CD4-positive, alpha-beta T cell treated with Interferon alpha-2 for 1 hour (primary cell): Measurements from ENCODE around the gene NECTIN3.

Source experiments
- DNase-seq, 2 donors: peaks; one replicate each; pipeline ENCODE4 v3.0.0-alpha.2; 2020 to 2022

Gene NECTIN3

GRCh38 chr3:111084911-111085310 is 13.3 kb downstream of the NECTIN3 start:
- no peak for DNase-seq

DNA sequence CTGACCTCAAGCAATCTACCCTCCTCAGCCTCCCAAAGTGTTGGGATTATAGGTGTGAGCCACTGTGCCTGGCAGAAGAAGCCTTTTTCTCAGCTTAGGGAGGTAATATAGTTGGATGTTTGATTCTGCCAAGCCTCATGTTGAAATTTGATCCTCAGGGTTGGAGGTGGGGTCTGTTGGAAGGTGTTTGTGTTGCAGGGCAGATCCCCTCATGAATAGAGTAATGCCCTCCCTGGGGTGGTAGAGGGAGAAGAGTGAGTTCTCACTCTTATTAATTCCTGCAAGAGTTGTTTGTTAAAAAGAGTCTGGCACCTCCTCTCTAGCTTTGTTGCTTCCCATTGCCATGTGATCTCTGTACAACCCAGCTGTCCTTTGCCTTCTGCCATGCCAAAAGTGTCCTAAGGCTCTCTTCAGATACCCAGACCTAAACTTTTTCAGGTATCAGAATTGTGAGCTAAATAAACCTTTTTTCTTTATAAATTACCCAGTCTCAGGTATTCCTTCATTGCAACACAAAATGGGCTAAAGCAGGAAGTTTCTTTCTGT is 16.4 kb downstream of the NECTIN3 start:
- DNase-seq, result no peak

DNA sequence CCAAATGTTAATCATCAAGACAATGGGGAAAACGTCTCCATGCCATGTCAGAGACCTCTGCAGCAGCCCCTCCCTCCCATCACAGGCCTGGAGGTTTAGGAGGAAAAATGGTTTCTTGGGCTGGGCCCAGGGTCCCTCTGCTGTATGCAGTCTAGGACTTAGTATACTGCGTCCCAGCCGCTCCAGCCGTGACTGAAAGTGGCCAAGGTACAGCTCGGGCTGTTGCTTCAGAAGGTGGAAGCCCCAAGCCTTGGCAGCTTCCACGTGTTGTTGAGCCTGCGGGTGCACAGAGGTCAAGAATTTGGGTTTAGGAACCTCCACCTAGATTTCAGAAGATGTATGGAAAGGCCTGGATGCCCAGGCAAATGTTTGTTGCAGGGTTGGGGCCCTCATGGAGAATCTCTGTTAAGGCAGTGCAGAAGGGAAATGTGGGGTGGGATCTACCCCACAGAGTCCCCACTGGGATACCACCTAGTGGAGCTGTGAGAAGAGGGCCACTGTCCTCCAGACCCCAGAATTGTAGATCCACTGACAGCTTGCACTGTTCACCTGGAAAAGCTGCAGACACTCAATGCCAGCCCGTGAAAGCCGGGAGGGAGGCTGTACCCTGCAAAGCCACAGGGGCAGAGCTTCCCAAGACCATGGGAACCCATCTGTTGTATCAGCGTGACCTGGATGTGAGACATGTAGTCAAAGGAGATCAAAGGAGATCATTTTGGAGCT is 25.0 kb downstream of the NECTIN3 start:
- DNase-seq, result no peak

- no peak for DNase-seq
Measured at GRCh38 chr3:111103807-111104206, 32.2 kb downstream of the NECTIN3 start.

DNA sequence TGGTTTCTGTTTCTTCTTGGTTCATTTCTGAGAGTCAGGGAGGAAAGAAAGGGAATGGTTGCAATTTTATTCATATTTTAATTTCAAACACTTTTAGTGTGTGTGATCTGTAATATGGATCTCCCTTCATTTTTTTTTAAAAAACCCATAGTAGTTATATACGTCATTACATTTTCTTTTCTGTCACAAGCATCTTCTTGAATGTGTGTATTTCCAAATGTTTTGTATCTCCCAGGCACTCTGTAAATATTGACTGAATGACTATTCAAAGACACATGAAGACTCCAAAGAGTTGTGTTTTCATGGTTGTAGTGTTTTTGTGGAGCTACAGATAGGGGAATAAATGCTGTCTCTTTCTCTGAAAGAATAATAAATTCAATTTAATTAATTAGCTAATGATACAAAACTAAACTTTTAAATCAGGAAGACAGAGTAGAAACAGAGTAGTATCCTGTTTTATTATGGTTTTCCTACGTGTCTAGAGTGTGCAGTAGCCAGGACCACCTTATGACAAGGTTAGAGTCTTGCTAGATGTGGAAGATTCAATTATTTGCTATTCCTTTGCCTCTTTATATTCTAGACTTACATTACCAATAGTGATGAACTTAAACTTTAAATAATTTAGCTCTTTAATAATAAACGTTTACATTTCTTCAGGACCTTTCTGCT is 35.5 kb downstream of the NECTIN3 start:
- DNase-seq, result no peak

DNA sequence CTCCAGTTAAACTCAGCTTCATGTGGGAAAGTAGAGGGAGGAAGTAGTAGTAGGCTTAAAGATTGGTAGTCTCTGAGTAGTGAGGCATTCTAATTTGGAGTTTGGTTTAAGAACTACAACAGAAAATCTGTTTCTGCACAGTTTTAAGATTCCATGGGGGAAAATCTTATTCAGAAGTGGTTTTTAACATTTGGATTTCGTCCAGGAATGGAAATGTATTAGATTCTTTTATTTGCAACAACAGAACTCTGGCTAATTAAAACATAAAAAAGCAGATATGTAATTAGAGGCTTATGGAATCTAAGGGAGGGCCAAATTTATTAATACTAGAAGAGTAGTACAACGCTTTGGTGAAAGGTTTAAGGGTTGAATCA is 36.0 kb downstream of the NECTIN3 start:
- DNase-seq, result no peak

DNA sequence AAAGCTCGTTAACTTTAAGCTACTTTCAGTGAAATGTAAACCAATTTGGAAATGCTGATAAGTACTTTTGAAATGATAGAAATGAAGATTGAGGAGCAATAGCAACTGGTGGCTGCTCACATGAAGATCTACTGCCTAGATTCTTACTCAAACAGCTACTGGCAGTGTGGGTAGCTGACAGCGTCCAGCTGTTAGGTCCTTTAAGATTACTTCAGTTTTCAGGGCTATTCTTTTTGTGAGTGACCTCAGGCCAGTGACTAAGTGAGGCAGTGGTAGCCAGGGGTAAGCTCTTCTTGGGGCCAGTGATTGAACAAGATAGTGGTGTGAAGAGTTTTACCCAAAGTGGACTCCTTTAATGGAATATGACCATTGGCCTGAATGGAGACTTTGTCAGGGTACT is 41.3 kb downstream of the NECTIN3 start:
- DNase-seq, result no peak

- DNase-seq, result no peak
Measured at GRCh38 chr3:111128884-111129283, 57.3 kb downstream of the NECTIN3 start.

GRCh38 chr3:111130827-111131226 is 59.2 kb downstream of the NECTIN3 start:
- no peak for DNase-seq

DNA sequence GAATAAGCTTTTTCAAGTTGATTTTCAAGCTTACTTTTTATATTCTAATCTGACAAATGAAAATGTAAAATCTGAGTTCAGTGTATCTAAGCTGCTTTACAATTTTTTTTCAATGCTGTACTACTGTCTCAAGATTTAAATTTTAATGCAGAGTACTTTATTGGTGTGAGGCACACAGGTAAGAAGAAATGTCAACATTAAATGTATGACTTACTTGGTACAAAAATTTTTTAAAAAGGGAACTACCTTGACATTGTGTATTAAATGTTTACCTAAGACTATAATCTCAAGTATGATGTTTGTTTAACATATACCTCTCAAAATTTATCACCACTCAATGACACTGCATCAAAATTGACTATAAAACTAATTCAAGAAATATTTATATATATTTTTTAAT is 62.7 kb downstream of the NECTIN3 start:
- no peak for DNase-seq

GRCh38 chr3:111151438-111151837 is 79.8 kb downstream of the NECTIN3 start:
- DNase-seq, result no peak

GRCh38 chr3:111152496-111152895 is 80.9 kb downstream of the NECTIN3 start:
- no peak for DNase-seq

- no peak for DNase-seq
Measured at GRCh38 chr3:111156517-111156916, 84.9 kb downstream of the NECTIN3 start.

DNA sequence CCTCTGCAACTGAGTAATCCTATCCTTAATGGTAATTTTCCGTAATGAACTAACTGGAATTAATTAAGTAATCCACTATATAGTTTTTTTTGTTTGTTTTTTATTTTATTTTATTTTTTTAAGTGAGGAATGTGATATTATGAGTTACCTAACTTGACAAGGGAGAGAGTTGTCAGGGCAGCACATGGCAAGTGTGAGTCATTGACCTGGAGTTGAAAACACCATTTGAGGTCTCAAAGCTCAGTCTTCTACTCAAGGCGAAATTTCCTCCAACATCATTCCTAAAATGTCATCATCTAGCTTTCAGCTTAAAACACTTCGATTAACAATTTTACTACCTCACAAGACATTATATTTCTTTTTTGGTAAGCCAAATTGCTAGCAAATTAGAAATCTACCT is 87.8 kb downstream of the NECTIN3 start:
- DNase-seq, result no peak

DNA sequence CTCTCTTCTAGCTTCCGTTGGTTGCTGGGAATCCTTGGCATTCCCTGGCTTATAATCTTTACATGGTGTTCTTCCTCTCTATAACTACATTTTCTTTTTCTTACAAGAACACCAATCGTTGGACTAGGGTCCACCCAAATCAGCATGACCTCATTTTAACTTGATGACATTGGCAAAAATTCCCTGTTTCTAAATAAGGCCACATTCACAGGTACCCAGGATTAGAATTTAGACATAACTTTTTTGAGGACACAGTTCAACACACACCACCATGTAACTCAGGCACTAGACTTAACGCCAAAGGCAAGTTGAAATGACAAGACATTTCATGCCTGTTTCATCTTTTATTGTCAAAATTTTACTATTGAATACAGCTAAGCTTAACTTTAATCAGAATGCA is 93.0 kb downstream of the NECTIN3 start:
- no peak for DNase-seq

- no peak for DNase-seq
Measured at GRCh38 chr3:111165411-111165810, 93.8 kb downstream of the NECTIN3 start.

DNA sequence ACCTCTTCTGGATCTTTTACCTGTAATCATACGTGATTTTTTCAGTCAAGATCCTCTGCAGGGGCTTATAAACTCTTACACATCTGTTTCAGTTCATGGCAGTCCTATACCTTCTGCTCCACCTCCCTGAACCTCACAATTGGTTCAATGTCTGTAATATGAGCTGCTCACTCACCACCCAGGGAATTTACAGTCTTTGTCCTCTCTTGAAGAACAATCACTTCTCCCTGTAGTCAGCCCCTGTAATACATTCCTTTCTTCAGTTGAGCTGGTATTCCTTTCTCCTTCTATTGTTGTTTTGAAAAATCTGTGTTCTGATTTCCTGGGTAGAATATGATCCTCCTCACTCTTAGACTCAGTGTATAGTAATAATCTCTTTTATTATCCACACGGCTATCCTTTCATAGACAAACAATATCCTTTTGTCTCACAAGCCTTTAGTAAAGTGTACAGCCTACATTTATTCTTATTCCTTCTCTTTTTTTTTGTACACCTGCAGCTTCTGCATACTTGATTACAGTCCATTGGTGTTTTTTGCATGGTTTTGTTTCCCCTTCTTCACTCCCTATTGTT is 101.8 kb downstream of the NECTIN3 start:
- DNase-seq, result no peak

DNA sequence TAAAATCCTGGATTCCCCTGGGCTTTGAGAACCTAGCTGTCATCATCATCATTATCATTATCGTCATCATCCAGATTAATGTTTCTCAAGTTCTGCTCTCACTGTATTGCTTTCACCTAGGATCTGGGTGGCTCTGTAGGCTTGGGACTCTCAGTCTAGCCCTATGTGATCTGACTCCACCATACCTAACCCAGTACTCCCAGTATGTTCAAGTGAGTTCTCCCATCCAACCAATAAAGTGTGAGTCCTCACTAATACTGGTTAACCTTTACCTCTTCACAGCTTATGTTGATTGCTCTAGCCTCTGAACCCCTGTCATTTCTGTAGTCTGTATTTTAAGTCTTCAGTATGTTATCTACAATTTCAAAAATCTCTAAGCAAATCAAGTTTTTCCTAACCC is 102.3 kb downstream of the NECTIN3 start:
- no peak for DNase-seq

DNA sequence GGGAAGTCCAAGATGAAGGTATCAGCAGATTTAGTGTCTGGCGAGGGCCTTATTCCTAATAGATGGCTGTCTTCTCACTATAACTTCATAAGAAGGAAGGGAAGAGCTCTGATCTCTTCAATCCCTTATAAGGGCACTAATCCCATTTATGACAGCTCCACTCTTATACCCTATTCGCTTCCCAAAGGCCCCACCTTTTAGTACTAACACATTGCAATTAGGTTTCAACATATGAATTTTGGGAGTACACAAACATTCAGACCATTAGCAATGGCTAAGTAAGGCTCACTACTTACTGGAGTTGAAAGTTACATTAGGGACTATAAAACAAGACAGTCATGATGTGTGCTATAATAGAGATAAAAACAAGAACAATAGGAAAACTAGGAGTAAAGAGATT is 118.9 kb downstream of the NECTIN3 start:
- DNase-seq, result no peak

DNA sequence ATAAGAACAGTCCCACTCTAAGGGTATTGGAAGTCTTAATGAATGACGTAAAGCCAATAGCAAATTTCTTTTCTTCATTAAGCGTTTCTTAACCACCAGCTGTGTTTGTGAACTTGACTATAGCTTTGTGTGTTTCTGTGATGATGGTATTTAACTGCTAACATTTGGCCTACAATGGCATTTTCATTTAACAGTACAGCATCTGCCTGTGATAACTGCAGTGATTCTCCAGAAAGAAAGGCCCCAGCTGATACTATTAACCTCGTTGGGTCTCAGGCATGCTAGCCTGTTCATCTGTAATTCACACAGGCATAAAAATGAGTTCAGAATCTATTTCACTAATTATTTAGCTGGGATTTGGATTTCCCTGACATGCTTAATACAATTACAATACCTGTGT is 121.9 kb downstream of the NECTIN3 start:
- DNase-seq, result no peak

GRCh38 chr3:111194048-111194447 is 122.4 kb downstream of the NECTIN3 start:
- DNase-seq, result no peak

- no peak for DNase-seq
Measured at GRCh38 chr3:111197485-111197884, 125.9 kb downstream of the NECTIN3 start.

GRCh38 chr3:111200027-111200426 is 128.4 kb downstream of the NECTIN3 start:
- DNase-seq, result no peak
